Stomach (tissue), 4 donors: ENCODE data around the gene TFEB.

Experiments
- CTCF ChIP-seq, 7 experiments: fragments of 450-650 bp in 4 of 7; fragments of 200-600 bp in 3 of 7; sonication (generic) in 3 of 7; IDR thresholded peaks; one replicate each; pipeline ENCODE4 v1.5.1; 2016 to 2019; ENCODE audit warnings: antibody characterized with exemption in 7 of 7, control low read depth in 2 of 7, mild to moderate bottlenecking in 1 of 7
- POLR2A ChIP-seq, 4 donors: fragments of 450-650 bp; IDR thresholded peaks; one replicate each; pipeline ENCODE4 v1.6.1; 2016; ENCODE audit warnings: antibody characterized with exemption in 4 of 4, control low read depth in 2 of 4, mild to moderate bottlenecking in 1 of 4, moderate library complexity in 1 of 4

- TF ChIP-seq CTCF (IDR thresholded peaks at IDR 0.05), result no peak
- no peak for TF ChIP-seq POLR2A (IDR thresholded peaks at IDR 0.05)
Measured at GRCh38 chr6:41726876-41727275, 8.5 kb downstream of the TFEB start.
